SU-DHL-6 (cell line): ENCODE data around the gene NPB.

Source experiments
- CTCF ChIP-seq: fragments of 200-600 bp; sonication (generic); IDR thresholded peaks from one replicate; pipeline ENCODE4 v1.5.1; 2017; ENCODE audit warnings: antibody characterized with exemption, mild to moderate bottlenecking, low read length, moderate library complexity; ENCODE audit not compliant: insufficient read depth, poor library complexity, severe bottlenecking
- EZH2phosphoT487 ChIP-seq: fragments of 200-600 bp; sonication (generic), shearing (Covaris generic); conservative IDR thresholded peaks from 2 replicates; pipeline ENCODE4 v1.6.1; 2018; ENCODE audit warnings: mild to moderate bottlenecking, antibody characterized with exemption, low read length, moderate library complexity, mixed read lengths

- no peak for TF ChIP-seq CTCF
- no peak for TF ChIP-seq EZH2phosphoT487
These were observed 42.8 kb upstream of the NPB start for GRCh38 chr17:81858967-81859905.
